AG09319 (cell line): ENCODE results near the gene NSUN6.

Experiments
- DNase-seq: peaks from one replicate; pipeline ENCODE4 v3.0.0-alpha.2; 2010; ENCODE audit warnings: low read depth; ENCODE audit errors: extremely low read depth
- TF ChIP-seq, protein P1 (sequence below): IDR thresholded peaks from 2 replicates; pipeline ENCODE4 v1.5.1; 2011; ENCODE audit warnings: low read depth, mild to moderate bottlenecking, inconsistent platforms, low read length, moderate library complexity

NSUN6 gene

GRCh38 chr10:18551473-18551872 lies 99.9 kb downstream of the NSUN6 start:
- TF ChIP-seq, protein P1, sequence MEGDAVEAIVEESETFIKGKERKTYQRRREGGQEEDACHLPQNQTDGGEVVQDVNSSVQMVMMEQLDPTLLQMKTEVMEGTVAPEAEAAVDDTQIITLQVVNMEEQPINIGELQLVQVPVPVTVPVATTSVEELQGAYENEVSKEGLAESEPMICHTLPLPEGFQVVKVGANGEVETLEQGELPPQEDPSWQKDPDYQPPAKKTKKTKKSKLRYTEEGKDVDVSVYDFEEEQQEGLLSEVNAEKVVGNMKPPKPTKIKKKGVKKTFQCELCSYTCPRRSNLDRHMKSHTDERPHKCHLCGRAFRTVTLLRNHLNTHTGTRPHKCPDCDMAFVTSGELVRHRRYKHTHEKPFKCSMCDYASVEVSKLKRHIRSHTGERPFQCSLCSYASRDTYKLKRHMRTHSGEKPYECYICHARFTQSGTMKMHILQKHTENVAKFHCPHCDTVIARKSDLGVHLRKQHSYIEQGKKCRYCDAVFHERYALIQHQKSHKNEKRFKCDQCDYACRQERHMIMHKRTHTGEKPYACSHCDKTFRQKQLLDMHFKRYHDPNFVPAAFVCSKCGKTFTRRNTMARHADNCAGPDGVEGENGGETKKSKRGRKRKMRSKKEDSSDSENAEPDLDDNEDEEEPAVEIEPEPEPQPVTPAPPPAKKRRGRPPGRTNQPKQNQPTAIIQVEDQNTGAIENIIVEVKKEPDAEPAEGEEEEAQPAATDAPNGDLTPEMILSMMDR: no peak
- DNase-seq: no peak

DNA sequence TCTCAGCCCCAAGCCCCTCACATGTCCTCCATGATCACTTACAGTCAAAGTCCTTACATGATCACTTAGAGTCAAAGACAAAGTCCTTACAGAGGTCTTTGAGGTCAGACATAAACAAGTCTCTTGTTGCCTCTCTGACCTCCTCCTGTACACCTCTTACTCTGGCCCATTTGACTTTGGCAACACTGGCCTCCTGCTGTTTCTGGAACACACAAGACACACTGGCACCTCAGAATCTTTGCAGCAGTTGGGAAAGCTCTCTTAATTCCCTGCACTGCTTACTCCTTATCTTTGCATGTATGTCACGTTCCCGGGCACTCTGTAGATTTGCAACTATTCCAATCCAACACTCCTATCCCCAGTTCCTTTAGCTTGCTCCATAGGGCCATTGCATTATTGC lies 102.3 kb downstream of the NSUN6 start:
- no peak for DNase-seq
- TF ChIP-seq, protein P1: no peak

DNA sequence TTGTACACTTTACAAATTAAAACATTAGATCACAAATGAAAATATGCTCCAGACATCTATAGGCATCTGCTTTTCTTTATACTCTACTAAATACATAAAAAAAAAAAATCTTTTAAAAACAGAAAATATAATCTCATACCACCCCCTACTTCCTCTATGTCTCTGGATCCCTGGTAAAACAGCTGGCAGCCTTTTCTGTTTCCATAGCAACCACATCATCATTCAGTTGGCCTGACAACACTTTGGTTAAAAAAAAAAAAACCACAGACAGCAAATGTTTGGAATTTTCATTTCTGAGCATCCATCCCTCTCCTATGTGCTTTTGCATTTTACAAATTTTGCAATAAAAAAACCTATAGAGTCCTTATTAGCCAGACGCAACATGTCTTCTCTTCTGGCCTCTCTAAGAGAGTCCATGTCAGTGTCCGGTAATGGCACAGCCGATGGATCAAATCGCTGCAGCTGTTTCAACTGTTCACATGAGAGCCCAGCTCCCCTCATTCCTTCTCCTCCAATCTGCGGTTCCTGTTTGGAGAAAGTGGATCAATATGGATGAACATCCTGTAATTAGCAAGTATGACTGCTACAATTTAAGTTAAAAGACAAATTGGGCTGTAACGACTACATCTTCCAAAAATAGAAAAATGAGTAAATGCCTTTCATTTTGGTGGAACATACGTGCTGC lies 105.6 kb downstream of the NSUN6 start:
- no peak for DNase-seq
- TF ChIP-seq, protein P1: no peak

- no peak for DNase-seq
Measured at GRCh38 chr10:18542832-18543231, 108.6 kb downstream of the NSUN6 start.

DNA sequence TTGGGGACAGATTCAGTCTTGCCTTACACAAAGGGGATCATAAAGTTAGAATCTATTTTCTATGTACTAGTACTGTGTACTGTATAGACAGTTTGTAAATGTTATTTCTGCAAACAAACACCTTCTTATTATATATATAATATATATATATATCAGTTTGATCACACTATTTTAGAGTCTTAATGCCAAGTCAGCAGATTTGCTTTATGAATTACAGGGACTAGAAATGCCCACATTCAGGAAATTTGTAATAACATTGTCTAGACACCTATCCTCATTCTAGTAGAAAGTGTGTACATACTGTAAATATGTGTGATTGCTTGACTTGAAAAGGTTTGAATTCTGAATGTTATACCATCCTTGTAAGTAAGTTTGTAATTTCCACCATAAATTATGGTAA lies 111.2 kb downstream of the NSUN6 start:
- TF ChIP-seq, protein P1: no peak
- no peak for DNase-seq

More at GRCh38 chr10:18542832-18543231, 108.6 kb downstream of the NSUN6 start:
- TF ChIP-seq, protein P1: no peak

DNA sequence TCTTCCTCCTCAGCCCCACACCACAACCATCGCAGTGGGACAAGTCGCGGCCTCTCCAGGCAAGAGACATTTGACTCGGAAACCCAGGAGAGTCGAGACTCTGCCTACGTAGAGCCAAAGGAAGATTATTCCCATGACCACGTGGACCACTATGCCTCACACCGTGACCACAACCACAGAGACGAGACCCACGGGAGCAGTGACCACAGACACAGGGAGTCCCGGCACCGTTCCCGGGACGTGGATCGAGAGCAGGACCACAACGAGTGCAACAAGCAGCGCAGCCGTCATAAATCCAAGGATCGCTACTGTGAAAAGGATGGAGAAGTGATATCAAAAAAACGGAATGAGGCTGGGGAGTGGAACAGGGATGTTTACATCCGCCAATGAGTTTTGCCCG lies 112.1 kb downstream of the NSUN6 start:
- TF ChIP-seq, protein P1: no peak
- no peak for DNase-seq

DNA sequence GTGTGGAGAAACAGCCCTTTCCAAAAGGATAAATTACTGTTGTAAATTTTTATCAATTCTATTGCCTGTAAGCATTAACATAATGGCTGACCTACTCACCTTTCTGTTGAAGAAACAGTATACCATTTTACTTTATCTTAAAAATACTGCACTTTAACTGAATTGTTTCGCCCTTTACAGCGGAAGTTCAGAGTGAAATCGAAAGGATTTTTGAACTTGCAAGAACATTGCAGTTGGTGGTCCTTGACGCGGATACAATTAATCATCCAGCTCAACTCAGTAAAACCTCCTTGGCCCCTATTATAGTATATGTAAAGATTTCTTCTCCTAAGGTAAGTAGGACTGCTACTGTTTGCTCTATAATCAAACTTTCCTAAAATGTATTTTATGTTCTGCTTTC lies 117.5 kb downstream of the NSUN6 start:
- DNase-seq: no peak
- TF ChIP-seq, protein P1: no peak
